GM12878 (cell line): ENCODE results near the gene EXOC3L1. TPM values are rescaled to one million over a fixed set of nuclear protein-coding genes. Genes with fewer than 3 reads are reported as not detected.

Experiments
- ATAC-seq: fragments of 200-7000 bp; cut with Tn5 transposase; 3 replicates; pipeline ENCODE4 v1.9.1; 2020; ENCODE audit warnings: mild to moderate bottlenecking, moderate library complexity
- BruUV-seq: library from RNA; stranded (reverse); fragments of 400-500 nt; replicated peaks from 2 replicates; lab custom pipeline; 2021; lab: Mats Ljungman, UMichigan
- CTCF ChIA-PET: fragments of 300-600 bp; sonication (Branson Sonifier 250); formaldehyde crosslinking; extraction: SDS; loops from one replicate; lab custom pipeline; 2021; ENCODE audit warnings: inconsistent platforms; lab: Yijun Ruan, JAX
- POLR2A ChIA-PET: fragments of 350-600 bp; formaldehyde crosslinking; extraction: SDS; loops from one replicate; lab custom pipeline; 2021; ENCODE audit warnings: inconsistent platforms; lab: Charles Lee
- RAD21 ChIA-PET: fragments of 300-600 bp; sonication (Branson Sonifier 250); formaldehyde crosslinking; loops from one replicate; lab custom pipeline; 2023; ENCODE audit warnings: antibody characterized with exemption; ENCODE audit not compliant: unreplicated experiment; lab: Charles Lee
- SMC1A ChIA-PET: fragments of 300-600 bp; sonication (Branson Sonifier 250); formaldehyde crosslinking; loops from one replicate; lab custom pipeline; 2023; ENCODE audit not compliant: unreplicated experiment, uncharacterized antibody; lab: Charles Lee
- DNase-seq: peaks from one replicate; pipeline ENCODE4 v3.0.0-alpha.2; 2011; ENCODE audit warnings: low read depth, low spot score
- FAIRE-seq: peaks from 3 replicates; lab custom pipeline; 2011; peaks lifted over from hg19 to GRCh38; lab: Jason Lieb, UNC
- H2AFZ ChIP-seq: 2 replicates; pipeline ENCODE4 v1.6.0; 2011; ENCODE audit warnings: low read depth, low read length, control low read depth; ENCODE audit not compliant: control insufficient read depth
- H3K27ac ChIP-seq: 2 replicates; pipeline ENCODE4 v1.5.1; 2011; ENCODE audit warnings: control low read depth; ENCODE audit not compliant: control insufficient read depth, insufficient read depth
- H3K27me3 ChIP-seq, 2 experiments: replicated peaks in 1 of 2; 2 replicates each; pipeline versions ENCODE4 v1.6.0 to v1.6.1; 2011; ENCODE audit warnings: low read length in 1 of 2; ENCODE audit not compliant: control insufficient read depth in 2 of 2, insufficient read depth in 2 of 2
- H3K36me3 ChIP-seq, 2 experiments: 2 replicates each; pipeline ENCODE4 v1.5.1; 2011; ENCODE audit warnings: low read length in 1 of 2; ENCODE audit not compliant: control insufficient read depth in 2 of 2, insufficient read depth in 2 of 2
- H3K4me1 ChIP-seq: 2 replicates; pipeline ENCODE4 v1.6.1; 2011; ENCODE audit warnings: mild to moderate bottlenecking, low read length, moderate library complexity, mixed read lengths; ENCODE audit not compliant: control insufficient read depth, insufficient read depth
- H3K4me2 ChIP-seq: 2 replicates; pipeline ENCODE4 v1.6.0; 2011; ENCODE audit warnings: control low read depth; ENCODE audit not compliant: control insufficient read depth, insufficient read depth
- H3K4me3 ChIP-seq: fragments of 200-600 bp; sonication (generic); 2 replicates; pipeline ENCODE4 v1.5.1; 2016
- H3K79me2 ChIP-seq: 2 replicates; pipeline ENCODE4 v1.6.0; 2011; ENCODE audit warnings: low read length; ENCODE audit not compliant: control insufficient read depth, insufficient read depth
- H3K9ac ChIP-seq: 2 replicates; pipeline ENCODE4 v1.8.0; 2011; ENCODE audit warnings: low read length, control low read depth, mixed read lengths; ENCODE audit not compliant: control insufficient read depth, insufficient read depth
- H3K9me3 ChIP-seq: replicated peaks from 3 replicates; pipeline ENCODE4 v1.5.1; 2011; ENCODE audit warnings: mild to moderate bottlenecking, low read length; ENCODE audit not compliant: control insufficient read depth, insufficient read depth
- H4K20me1 ChIP-seq: 2 replicates; pipeline ENCODE4 v1.6.0; 2011; ENCODE audit not compliant: control insufficient read depth, insufficient read depth
- BACH1 ChIP-seq: fragments of 450-650 bp; IDR thresholded peaks from 2 replicates; pipeline ENCODE4 v1.6.1; 2017; ENCODE audit warnings: mild to moderate bottlenecking, borderline replicate concordance
- BCL11A ChIP-seq: IDR thresholded peaks from 2 replicates; pipeline ENCODE4 v1.6.1; 2011; ENCODE audit warnings: low read depth, low read length
- BHLHE40 ChIP-seq, 2 experiments: fragments of 450-650 bp in 1 of 2; IDR thresholded peaks; 2 replicates each; pipeline ENCODE4 v1.6.1; 2011 to 2017; ENCODE audit warnings: low read depth in 2 of 2, borderline replicate concordance in 1 of 2, improper control_type of control experiment in 1 of 2, low read length in 1 of 2, mild to moderate bottlenecking in 1 of 2
- EED ChIP-seq: sonication (generic); IDR thresholded peaks from 2 replicates; pipeline ENCODE4 v1.6.1; 2016; ENCODE audit warnings: antibody characterized with exemption, low read depth
- GABPA ChIP-seq: IDR thresholded peaks from 2 replicates; pipeline ENCODE4 v1.6.1; 2014; ENCODE audit warnings: antibody characterized with exemption, low read depth, mild to moderate bottlenecking, inconsistent platforms
- HDAC2 ChIP-seq: fragments of 200-600 bp; sonication (generic); IDR thresholded peaks from 2 replicates; pipeline ENCODE4 v1.6.1; 2017
- LARP7 ChIP-seq: fragments of 450-650 bp; IDR thresholded peaks from 2 replicates; pipeline ENCODE4 v1.6.1; 2017; ENCODE audit warnings: mild to moderate bottlenecking
- MTA2 ChIP-seq: fragments of 450-650 bp; IDR thresholded peaks from 2 replicates; pipeline ENCODE4 v1.6.1; 2016; ENCODE audit warnings: low read depth, mild to moderate bottlenecking, moderate library complexity
- MTA3 ChIP-seq: IDR thresholded peaks from 2 replicates; pipeline ENCODE4 v1.6.1; 2012; ENCODE audit warnings: low read length, inconsistent platforms, borderline replicate concordance
- MYB ChIP-seq: fragments of 150-350 bp; IDR thresholded peaks from 2 replicates; pipeline ENCODE4 v1.6.1; 2014; ENCODE audit warnings: mild to moderate bottlenecking, low read depth, low read length, borderline replicate concordance
- PAX8 ChIP-seq: fragments of 450-650 bp; IDR thresholded peaks from 2 replicates; pipeline ENCODE4 v1.6.1; 2017; ENCODE audit warnings: mild to moderate bottlenecking, moderate library complexity
- SMAD5 ChIP-seq: IDR thresholded peaks from 2 replicates; pipeline ENCODE4 v1.6.1; 2016; ENCODE audit warnings: antibody characterized with exemption, low read depth
- SREBF2 ChIP-seq: IDR thresholded peaks from 2 replicates; pipeline ENCODE4 v1.6.1; 2012; ENCODE audit warnings: mild to moderate bottlenecking, low read length
- STAT1 ChIP-seq: fragments of 450-650 bp; conservative IDR thresholded peaks from 2 replicates; pipeline ENCODE4 v1.6.1; 2014; ENCODE audit warnings: antibody characterized with exemption, mild to moderate bottlenecking
- WRNIP1 ChIP-seq: IDR thresholded peaks from 2 replicates; pipeline ENCODE4 v1.6.1; 2011; ENCODE audit warnings: low read depth, low read length, improper control_type of control experiment, borderline replicate concordance
- WGBS: methylation state at CpG from one replicate; pipeline ENCODE4 v1.1.6; 2016; ENCODE audit warnings: low lambda C conversion rate; ENCODE audit not compliant: insufficient replicate concordance, insufficient coverage; ENCODE audit errors: missing lambda C conversion rate; 5-methylcytosine and 5-hydroxymethylcytosine counted together
- in situ Hi-C: fragments of 300-500 bp; cut with MboI; formaldehyde crosslinking; loops from 9 replicates; pipeline ENCODE4 v1.14.3; 2018; ENCODE audit warnings: mixed read lengths
- intact Hi-C: fragments of 100-400 bp; cut with micrococcal nuclease; formaldehyde crosslinking; loops from one replicate; pipeline ENCODE4 v1.14.2; 2022; ENCODE audit not compliant: unreplicated experiment
- polyA plus RNA-seq, 11 experiments: library from polyadenylated mRNA; depleted of rRNA in 4 of 11; unstranded in 6 of 11; stranded (reverse) in 5 of 11; fragments of >200 nt; fragmentation: Nextera tagmentation in 4 of 11; fragmentation: Illumina TruSeq in 1 of 11; extraction: Ambion mirVana in 4 of 11; extraction: Trizol in 1 of 11; gene quantifications; 1 replicate in 1 of 11; 2 replicates in 10 of 11; pipeline versions ENCODE4 v1.2.1 to v1.2.3, GENCODE V29; 2011 to 2016; ENCODE audit warnings: inconsistent platforms in 2 of 11, missing spikeins in 2 of 11, low read depth in 1 of 11
- total RNA-seq, 4 experiments: library from RNA; depleted of rRNA in 3 of 4; stranded (reverse); fragments of >200 nt in 3 of 4; fragmentation: Illumina TruSeq in 1 of 4; extraction: Trizol in 1 of 4; gene quantifications; 2 replicates each; pipeline versions ENCODE4 v1.2.1 to v1.2.3, GENCODE V29; 2013 to 2021
- TF ChIP-seq, protein P1 (sequence below): fragments of 450-650 bp; IDR thresholded peaks from 2 replicates; pipeline ENCODE4 v1.6.1; 2017; ENCODE audit warnings: borderline replicate concordance
- TF ChIP-seq, protein P2 (sequence below): fragments of 450-650 bp; IDR thresholded peaks from 2 replicates; pipeline ENCODE4 v1.6.1; 2016; ENCODE audit warnings: mild to moderate bottlenecking
- TF ChIP-seq, protein P3 (sequence below): IDR thresholded peaks from 2 replicates; pipeline ENCODE4 v1.6.1; 2011; ENCODE audit warnings: borderline replicate concordance, low read depth, mild to moderate bottlenecking, moderate library complexity, mixed read lengths, low read length; ENCODE audit not compliant: insufficient read depth; ENCODE audit errors: extremely low read length
- TF ChIP-seq, protein P4 (sequence below): IDR thresholded peaks from 2 replicates; pipeline ENCODE4 v1.6.1; 2012; ENCODE audit warnings: low read depth, low read length, improper control_type of control experiment

Gene EXOC3L1
- total and polyA plus RNA-seq, 10 of the 15 experiments (the other 5 are each of a cell fraction or from before 2014, with no cell fraction given), result 0.07 to 0.42 TPM; not detected in 8

DNA sequence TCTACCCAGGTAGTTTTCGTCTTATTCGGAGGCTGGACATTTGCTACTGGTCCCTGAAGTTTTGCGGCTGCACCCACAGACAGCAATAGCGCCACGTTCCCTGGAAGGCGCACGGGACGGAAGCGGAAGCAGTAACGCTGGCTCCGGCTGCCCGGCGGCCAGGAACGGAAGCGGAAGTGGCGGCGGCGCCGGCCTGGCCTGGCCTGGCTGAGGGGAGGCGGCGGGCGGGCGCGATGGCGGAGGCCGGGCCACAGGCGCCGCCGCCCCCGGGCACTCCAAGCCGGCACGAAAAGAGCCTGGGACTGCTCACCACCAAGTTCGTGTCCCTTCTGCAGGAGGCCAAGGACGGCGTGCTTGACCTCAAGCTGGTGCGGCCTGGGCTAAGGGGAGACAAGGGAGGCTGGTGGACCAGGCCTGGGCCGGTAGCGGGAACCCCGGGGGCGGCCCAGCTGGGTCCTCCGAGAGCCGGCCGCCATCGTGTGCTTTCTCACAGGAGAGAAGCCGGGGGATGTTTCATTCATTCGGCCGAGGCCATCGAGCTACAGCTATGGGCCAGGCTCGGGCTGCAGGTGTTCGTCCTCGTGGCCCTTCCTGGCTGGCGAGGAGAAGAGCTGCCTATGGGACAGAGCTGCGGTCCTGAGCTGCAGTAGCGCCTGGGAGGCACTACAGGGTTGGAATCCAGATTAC, 2.2 kb upstream of the EXOC3L1 start, which contains the start of gene E2F4:
E2F4 (plus strand) TSS at position 161 of the 687 bp plus-strand sequence; CDS start at position 234, 73 bp downstream.
- no peaks in the 10 kb centered on the region for H3K27me3 ChIP-seq
- peak within 1 kb of the TSS; percentile 95 for H3K4me2 ChIP-seq
- peak within 1 kb of the TSS; percentile 97 for H3K9ac ChIP-seq
- no peaks in the 10 kb centered on the region for H3K9me3 ChIP-seq
- CTCF ChIA-PET, result interaction anchor here (0.6 to 1.8 kb wide), 8 partner anchors 26 to 238 kb away, joined by 3 to 11 read pairs (median 4); partner anchors contain the start of genes FBXL8, TMEM208 and TRADD
- peaks cover 14 to 20% of the 10 kb centered on the region in 2 experiments for H3K36me3 ChIP-seq
- SMC1A ChIA-PET, result interaction anchor here (0.8 to 2.1 kb wide), 4 partner anchors 53 to 174 kb away, joined by 3 to 9 read pairs (median 3); partner anchors contain the start of gene PHAF1
- WGBS, result 1% methylated on average over 47 of the region's 54 CpGs
- RAD21 ChIA-PET, result interaction anchor here (0.8 to 1.7 kb wide), 5 partner anchors 22 to 55 kb away, joined by 3 to 7 read pairs (median 5); partner anchors contain the start of genes FHOD1, NOL3 and TMEM208
- intact Hi-C loops (loop anchor here (2.0 kb wide), 1 partner anchor 55 kb away; the partner anchor contains the start of gene FHOD1), in situ Hi-C loops (no loop called here)
- peak within 1 kb of the TSS; percentile 99 for H3K4me3 ChIP-seq
- TSS peak; percentile 77 for BruUV-seq
- FAIRE-seq, result peak; percentile 99
- peaks cover 8% of the 10 kb centered on the region for H3K4me1 ChIP-seq
- peaks cover 23% of the 10 kb centered on the region for H3K79me2 ChIP-seq
- DNase-seq, result peak; percentile 66
- peak within 1 kb of the TSS; percentile 79 for H3K27ac ChIP-seq
- peak; percentile 98 for ATAC-seq
- POLR2A ChIA-PET, result interaction anchor here (0.7 to 4.7 kb wide), 6 partner anchors 17 to 52 kb away, joined by 3 to 22 read pairs (median 4); partner anchors contain the start of gene TMEM208
- H4K20me1 ChIP-seq, result peaks cover 7% of the 10 kb centered on the region
- H2AFZ ChIP-seq, result peak within 1 kb of the TSS; percentile 63
- TF ChIP-seq, protein P1, sequence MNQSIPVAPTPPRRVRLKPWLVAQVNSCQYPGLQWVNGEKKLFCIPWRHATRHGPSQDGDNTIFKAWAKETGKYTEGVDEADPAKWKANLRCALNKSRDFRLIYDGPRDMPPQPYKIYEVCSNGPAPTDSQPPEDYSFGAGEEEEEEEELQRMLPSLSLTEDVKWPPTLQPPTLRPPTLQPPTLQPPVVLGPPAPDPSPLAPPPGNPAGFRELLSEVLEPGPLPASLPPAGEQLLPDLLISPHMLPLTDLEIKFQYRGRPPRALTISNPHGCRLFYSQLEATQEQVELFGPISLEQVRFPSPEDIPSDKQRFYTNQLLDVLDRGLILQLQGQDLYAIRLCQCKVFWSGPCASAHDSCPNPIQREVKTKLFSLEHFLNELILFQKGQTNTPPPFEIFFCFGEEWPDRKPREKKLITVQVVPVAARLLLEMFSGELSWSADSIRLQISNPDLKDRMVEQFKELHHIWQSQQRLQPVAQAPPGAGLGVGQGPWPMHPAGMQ, result no peak
- TF ChIP-seq BCL11A (no peak), BHLHE40 (IDR thresholded peaks at IDR 0.05; ENCODE audit: borderline replicate concordance in 1 of 2, low read depth in 2 of 2, low read length in 1 of 2) (peak; percentile 94 to 97), WRNIP1 (no peak), HDAC2 (no peak), SMAD5 (no peak; the same call in 1 of the 2 replicates), MYB (no peak), MTA2 (no peak), LARP7 (peak; percentile 87), PAX8 (no peak), SREBF2 (0 out of 2 replicates have a peak, but pooled peaks have one; percentile 58), STAT1 (peak; percentile 41; the same call in 1 of the 2 replicates), GABPA (peak; percentile 89), BACH1 (0 out of 2 replicates have a peak, but pooled peaks have one; percentile 54), EED (no peak), MTA3 (no peak)
- TF ChIP-seq, protein P2, sequence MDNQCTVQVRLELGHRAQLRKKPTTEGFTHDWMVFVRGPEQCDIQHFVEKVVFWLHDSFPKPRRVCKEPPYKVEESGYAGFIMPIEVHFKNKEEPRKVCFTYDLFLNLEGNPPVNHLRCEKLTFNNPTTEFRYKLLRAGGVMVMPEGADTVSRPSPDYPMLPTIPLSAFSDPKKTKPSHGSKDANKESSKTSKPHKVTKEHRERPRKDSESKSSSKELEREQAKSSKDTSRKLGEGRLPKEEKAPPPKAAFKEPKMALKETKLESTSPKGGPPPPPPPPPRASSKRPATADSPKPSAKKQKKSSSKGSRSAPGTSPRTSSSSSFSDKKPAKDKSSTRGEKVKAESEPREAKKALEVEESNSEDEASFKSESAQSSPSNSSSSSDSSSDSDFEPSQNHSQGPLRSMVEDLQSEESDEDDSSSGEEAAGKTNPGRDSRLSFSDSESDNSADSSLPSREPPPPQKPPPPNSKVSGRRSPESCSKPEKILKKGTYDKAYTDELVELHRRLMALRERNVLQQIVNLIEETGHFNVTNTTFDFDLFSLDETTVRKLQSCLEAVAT, result peak; percentile 73; the same call in 1 of the 2 replicates
- TF ChIP-seq, protein P3, sequence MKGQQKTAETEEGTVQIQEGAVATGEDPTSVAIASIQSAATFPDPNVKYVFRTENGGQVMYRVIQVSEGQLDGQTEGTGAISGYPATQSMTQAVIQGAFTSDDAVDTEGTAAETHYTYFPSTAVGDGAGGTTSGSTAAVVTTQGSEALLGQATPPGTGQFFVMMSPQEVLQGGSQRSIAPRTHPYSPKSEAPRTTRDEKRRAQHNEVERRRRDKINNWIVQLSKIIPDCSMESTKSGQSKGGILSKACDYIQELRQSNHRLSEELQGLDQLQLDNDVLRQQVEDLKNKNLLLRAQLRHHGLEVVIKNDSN, result peak; percentile 7
- TF ChIP-seq, protein P4, sequence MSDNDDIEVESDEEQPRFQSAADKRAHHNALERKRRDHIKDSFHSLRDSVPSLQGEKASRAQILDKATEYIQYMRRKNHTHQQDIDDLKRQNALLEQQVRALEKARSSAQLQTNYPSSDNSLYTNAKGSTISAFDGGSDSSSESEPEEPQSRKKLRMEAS, result no peak
